CD4-positive, alpha-beta T cell treated with Interleukin-1 beta for 1 hour (primary cell): ENCODE results near the gene MYDGF.

Source experiments
- DNase-seq, 2 donors: peaks; one replicate each; pipeline ENCODE4 v3.0.0-alpha.2; 2020 to 2022

The MYDGF gene

GRCh38 chr19:4673726-4674125 is 3.6 kb upstream of the MYDGF start:
- DNase-seq, result no peak

- DNase-seq, result no peak
These were observed 3.1 kb upstream of the MYDGF start for GRCh38 chr19:4673216-4673615.

- no peak for DNase-seq
These were observed 1.2 kb upstream of the MYDGF start for GRCh38 chr19:4671185-4671851.

- DNase-seq, result no peak
These were observed 5.5 kb downstream of the MYDGF start for GRCh38 chr19:4664642-4665041.

- DNase-seq, result no peak
These were observed 7.3 kb downstream of the MYDGF start for GRCh38 chr19:4662812-4663211.

GRCh38 chr19:4662020-4662695 is 8.0 kb downstream of the MYDGF start:
- no peak for DNase-seq

- DNase-seq, result no peak
These were observed 9.1 kb downstream of the MYDGF start for GRCh38 chr19:4660993-4661392.

- DNase-seq, result no peak
These were observed 9.9 kb downstream of the MYDGF start for GRCh38 chr19:4660181-4660791.

GRCh38 chr19:4657835-4658234 is 12.3 kb downstream of the MYDGF start:
- DNase-seq, result no peak

GRCh38 chr19:4657262-4657661 is 12.9 kb downstream of the MYDGF start:
- no peak for DNase-seq

GRCh38 chr19:4656102-4656501 is 14.0 kb downstream of the MYDGF start:
- DNase-seq, result no peak

GRCh38 chr19:4654437-4655361 is 15.4 kb downstream of the MYDGF start:
- no peak for DNase-seq

- DNase-seq, result no peak
These were observed 16.2 kb downstream of the MYDGF start for GRCh38 chr19:4653793-4654436.

- DNase-seq, result no peak
These were observed 18.1 kb downstream of the MYDGF start for GRCh38 chr19:4652075-4652474.

GRCh38 chr19:4650159-4650558 is 20.0 kb downstream of the MYDGF start:
- DNase-seq, result no peak

- no peak for DNase-seq
These were observed 20.6 kb downstream of the MYDGF start for GRCh38 chr19:4649392-4650047.

GRCh38 chr19:4647676-4648644 is 22.2 kb downstream of the MYDGF start:
- no peak for DNase-seq

- DNase-seq, result no peak
These were observed 24.4 kb downstream of the MYDGF start for GRCh38 chr19:4645718-4646117.

- no peak for DNase-seq
These were observed 27.5 kb downstream of the MYDGF start for GRCh38 chr19:4642625-4643024.

GRCh38 chr19:4641132-4641531 is 29.0 kb downstream of the MYDGF start:
- DNase-seq, result no peak
